Esophagus squamous epithelium (tissue), 5 donors: ENCODE results near the gene MNX1. TPM values are rescaled to one million over a fixed set of nuclear protein-coding genes. Genes with fewer than 3 reads are reported as not detected.
A peak's percentile ranks its signal among the peaks of the same experiment; 100 is the strongest.

Source experiments
- DNase-seq: peaks from one replicate; lab custom pipeline; 2025; lab: John Stamatoyannopoulos, UW
- H3K27ac ChIP-seq, 4 donors: fragments of 200-600 bp; sonication (generic); one replicate each; pipeline ENCODE4 v1.5.1; 2016 to 2019; ENCODE audit warnings: mild to moderate bottlenecking in 1 of 4
- H3K27me3 ChIP-seq, 4 donors: fragments of 200-600 bp; sonication (generic); 1 replicate in 3 of 4; 2 replicates in 1 of 4; pipeline versions ENCODE4 v1.5.1 to v1.6.0; 2017 to 2021; ENCODE audit warnings: antibody characterized with exemption in 1 of 4
- H3K36me3 ChIP-seq, 3 donors: fragments of 200-600 bp; sonication (generic); one replicate each; pipeline ENCODE4 v1.5.1; 2016 to 2019
- H3K4me1 ChIP-seq, 3 donors: fragments of 200-600 bp; sonication (generic); one replicate each; pipeline ENCODE4 v1.5.1; 2017 to 2019
- H3K4me3 ChIP-seq, 4 donors: fragments of 200-600 bp; sonication (generic); 1 replicate in 3 of 4; 2 replicates in 1 of 4; pipeline ENCODE4 v1.5.1; 2016 to 2019; ENCODE audit warnings: mild to moderate bottlenecking in 2 of 4, moderate library complexity in 1 of 4
- H3K9me3 ChIP-seq, 3 donors: fragments of 200-600 bp; sonication (generic); one replicate each; pipeline ENCODE4 v1.5.1; 2016 to 2019
- POLR2A ChIP-seq, 4 donors: fragments of 450-650 bp; IDR thresholded peaks; one replicate each; pipeline ENCODE4 v1.6.1; 2017; ENCODE audit warnings: antibody characterized with exemption in 4 of 4, mild to moderate bottlenecking in 4 of 4, moderate library complexity in 3 of 4
- WGBS, 2 donors: methylation state at CpG; one replicate each; pipeline ENCODE4 v1.1.5; 2018; 5-methylcytosine and 5-hydroxymethylcytosine counted together
- intact Hi-C: fragments of 100-400 bp; cut with DNase I; formaldehyde crosslinking; loops from one replicate; pipeline ENCODE4 v1.15.0; 2022
- total RNA-seq, 4 donors: library from RNA; depleted of rRNA; stranded (reverse); fragments of >200 nt; gene quantifications; one replicate each; pipeline ENCODE4 v1.1.0, GENCODE V29; 2016
- TF ChIP-seq, protein P1 (sequence below), 6 experiments: fragments of 450-650 bp in 4 of 6; fragments of 200-600 bp in 2 of 6; sonication (generic) in 2 of 6; IDR thresholded peaks; one replicate each; pipeline ENCODE4 v1.5.1; 2016 to 2019; ENCODE audit warnings: antibody characterized with exemption in 6 of 6, mild to moderate bottlenecking in 4 of 6, moderate library complexity in 4 of 6
- donor health status: DM: yes; HTN: yes; CAD: no.

Gene MNX1
- total RNA-seq, 4 donors from 2014 or later: 0.47 to 1.1 TPM; not detected in 2

DNA sequence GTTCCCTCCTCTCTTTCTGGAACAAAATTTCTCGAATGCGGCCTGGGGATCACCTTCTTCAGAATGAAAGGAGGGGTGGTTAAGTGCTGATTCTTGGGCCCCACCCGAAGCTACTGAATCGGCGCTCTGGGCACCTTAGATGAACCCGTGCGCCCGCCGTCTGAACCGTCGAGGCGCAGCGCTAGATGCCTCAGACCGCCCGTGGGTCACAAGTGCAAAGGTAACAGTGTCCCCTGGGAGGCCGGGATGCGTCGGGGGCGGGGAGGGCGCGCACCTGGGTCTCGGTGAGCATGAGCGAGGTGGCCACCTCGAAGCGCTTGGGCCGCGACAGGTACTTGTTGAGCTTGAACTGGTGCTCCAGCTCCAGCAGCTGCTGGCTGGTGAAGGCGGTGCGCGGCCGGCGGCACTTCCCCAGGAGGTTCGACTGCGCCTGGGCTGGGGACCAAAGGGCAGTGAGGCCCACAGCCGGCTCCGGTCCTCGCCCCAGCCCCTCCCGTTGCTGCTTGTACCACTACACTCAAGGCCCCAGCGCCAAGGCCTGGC lies 4.2 kb downstream of the MNX1 start:
- TF ChIP-seq POLR2A (IDR thresholded peaks at IDR 0.05): no peak
- TF ChIP-seq, protein P1, sequence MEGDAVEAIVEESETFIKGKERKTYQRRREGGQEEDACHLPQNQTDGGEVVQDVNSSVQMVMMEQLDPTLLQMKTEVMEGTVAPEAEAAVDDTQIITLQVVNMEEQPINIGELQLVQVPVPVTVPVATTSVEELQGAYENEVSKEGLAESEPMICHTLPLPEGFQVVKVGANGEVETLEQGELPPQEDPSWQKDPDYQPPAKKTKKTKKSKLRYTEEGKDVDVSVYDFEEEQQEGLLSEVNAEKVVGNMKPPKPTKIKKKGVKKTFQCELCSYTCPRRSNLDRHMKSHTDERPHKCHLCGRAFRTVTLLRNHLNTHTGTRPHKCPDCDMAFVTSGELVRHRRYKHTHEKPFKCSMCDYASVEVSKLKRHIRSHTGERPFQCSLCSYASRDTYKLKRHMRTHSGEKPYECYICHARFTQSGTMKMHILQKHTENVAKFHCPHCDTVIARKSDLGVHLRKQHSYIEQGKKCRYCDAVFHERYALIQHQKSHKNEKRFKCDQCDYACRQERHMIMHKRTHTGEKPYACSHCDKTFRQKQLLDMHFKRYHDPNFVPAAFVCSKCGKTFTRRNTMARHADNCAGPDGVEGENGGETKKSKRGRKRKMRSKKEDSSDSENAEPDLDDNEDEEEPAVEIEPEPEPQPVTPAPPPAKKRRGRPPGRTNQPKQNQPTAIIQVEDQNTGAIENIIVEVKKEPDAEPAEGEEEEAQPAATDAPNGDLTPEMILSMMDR (IDR thresholded peaks at IDR 0.05): no peak
- WGBS, 2 donors: 21 to 24% methylated on average over 9 to 21 of the region's 39 CpGs
- Histone ChIP-seq H3K36me3 (no peaks in the 10 kb centered on the region), H3K27me3 (peaks cover 35 to 98% (median 61%) of the 10 kb centered on the region in 4 donors), H3K4me1 (peaks cover 19 to 70% (median 38%) of the 10 kb centered on the region in 3 donors), H3K9me3 (no peaks in the 10 kb centered on the region), H3K4me3 (no peak overlapping the region), H3K27ac (no peak overlapping the region)
- intact Hi-C loops: no loop called here
- no peak for DNase-seq

DNA sequence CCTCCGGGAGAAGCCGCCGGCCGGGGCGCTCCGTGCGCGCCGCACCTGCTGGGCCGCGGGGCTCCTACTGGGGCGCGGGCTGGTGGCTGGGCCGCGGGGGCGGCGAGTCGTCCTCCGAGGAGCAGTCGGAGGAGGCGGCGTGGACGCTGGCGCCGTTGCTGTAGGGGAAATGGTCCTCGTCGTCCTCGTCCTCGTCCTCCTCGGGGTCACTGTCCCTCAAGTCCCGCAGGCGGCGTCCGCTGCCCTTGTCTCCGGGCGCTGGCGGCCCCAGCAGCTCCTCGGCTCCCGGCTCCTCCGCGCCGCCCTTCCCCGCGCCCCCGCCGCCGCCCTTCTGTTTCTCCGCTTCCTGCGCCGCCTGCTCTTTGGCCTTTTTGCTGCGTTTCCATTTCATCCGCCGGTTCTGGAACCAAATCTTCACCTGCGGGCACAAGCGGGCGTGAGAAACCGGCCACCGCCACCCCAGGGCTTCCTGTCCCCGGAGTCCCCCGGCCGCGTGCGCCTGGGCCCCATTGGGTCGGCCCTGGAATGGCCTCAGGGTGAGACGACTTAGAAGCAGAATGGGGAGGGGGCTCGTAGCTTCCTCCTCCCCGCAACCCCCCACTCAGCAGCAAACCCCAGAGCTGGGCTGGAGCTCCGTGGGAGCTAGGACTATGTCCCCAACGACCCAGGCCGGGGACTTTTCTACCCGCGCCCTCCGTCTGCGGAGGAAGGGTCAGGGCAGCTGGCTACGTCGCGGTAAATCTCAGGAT lies 4.8 kb downstream of the MNX1 start:
- DNase-seq: no peak
- Histone ChIP-seq H3K4me1 (peaks cover 18 to 68% (median 32%) of the 10 kb centered on the region in 3 donors), H3K36me3 (no peaks in the 10 kb centered on the region), H3K9me3 (no peaks in the 10 kb centered on the region), H3K27ac (no peak overlapping the region), H3K27me3 (peaks cover 28 to 98% (median 64%) of the 10 kb centered on the region in 4 donors), H3K4me3 (peak overlapping the region in 2 of 4 donors; percentile 21 to 36)
- 6 to 35% methylated on average over 16 to 30 of the region's 77 CpGs for WGBS, 2 donors
- TF ChIP-seq, protein P1 (IDR thresholded peaks at IDR 0.05): no peak
- intact Hi-C loops: no loop called here

DNA sequence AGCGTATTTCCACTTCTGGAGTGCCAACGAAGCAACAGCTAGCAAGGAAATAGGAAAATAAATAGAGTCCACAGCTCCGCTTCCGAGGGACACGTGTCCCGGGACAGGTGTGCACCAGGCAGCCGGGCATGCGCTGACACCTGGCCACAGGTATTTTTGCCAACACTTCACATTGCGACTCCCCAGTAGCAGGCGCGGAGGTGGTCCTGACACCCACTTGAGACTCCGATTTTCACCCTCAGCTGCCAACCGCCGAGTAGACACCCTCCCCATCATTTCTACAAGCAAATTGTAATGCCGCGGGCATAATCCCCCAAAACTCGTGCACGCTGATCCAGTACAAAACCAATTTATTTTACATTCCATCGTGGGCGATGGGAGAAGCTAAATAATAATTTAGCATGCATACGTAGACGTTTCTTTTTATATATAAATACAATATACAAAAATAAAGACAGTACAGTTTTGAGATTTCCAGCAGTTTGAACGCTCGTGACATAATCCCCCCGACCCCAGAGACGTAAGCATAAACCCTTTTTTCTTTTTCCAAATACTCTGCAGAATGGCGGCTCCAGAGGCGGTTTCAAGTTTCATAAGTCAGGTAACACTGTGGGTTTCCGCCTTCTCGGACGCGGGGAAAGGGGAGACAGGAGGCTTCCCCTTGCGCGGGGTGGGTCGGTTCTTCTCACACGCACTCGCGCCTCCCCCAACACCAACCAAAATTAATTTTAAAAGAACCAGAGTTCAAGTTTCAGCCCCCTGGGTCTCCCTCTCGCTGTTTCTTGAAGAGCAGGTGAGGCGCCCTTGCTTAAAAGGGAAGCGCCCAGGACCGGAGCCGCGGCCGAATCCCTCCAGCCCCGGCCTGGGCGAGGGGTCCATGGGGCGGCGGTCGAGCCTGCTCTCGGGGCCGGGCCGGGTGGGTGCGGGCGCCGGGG lies 5.7 kb downstream of the MNX1 start:
- peak overlapping the region in 2 of 4 donors; percentile 21 to 36 for H3K4me3 ChIP-seq
- H3K9me3 ChIP-seq: no peaks in the 10 kb centered on the region
- no peak overlapping the region for H3K27ac ChIP-seq

DNA sequence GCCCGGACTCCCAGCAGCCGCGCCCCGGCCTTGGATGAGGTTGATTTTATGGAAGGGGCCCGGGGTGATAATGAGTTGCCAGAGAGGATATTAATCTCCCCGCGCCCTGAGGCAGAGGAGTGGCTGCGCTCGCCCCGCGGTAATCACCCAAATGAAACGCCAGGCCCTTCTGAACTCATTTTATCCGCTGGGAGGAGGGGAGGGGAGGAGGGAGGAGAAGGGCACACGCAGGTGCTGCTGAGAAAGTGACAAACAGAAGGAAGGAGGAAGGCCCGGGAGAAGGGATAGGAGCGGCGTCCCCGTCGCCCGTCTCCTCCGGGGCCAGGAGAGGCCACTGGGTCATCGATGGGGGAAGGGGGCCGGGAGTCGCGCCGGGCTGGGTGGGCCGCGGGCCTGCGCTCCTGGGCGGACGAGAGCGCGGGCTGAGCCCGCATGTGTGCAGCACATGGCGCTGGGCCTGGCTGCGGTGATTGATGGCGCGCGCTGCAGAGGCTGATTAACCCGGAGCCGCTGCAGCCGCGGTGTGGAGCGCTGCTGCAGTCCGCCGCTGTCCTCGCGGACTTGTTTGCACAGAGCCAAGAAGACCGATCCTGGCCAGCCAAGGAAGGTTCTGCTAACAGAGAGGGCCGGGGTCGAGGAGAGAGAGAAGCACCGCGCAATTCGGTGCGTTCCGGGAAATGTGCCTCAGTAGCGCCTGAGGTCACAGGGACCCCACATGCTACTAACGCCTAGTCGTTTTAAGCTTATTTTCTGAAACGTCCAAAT lies 6.5 kb downstream of the MNX1 start:
- Histone ChIP-seq H3K9me3 (no peaks in the 10 kb centered on the region), H3K4me3 (peak overlapping the region in 2 of 4 donors; percentile 26 to 36), H3K36me3 (no peaks in the 10 kb centered on the region), H3K27me3 (peaks cover 26 to 100% (median 62%) of the 10 kb centered on the region in 4 donors), H3K4me1 (peaks cover 15 to 71% (median 42%) of the 10 kb centered on the region in 3 donors), H3K27ac (no peak overlapping the region)
- WGBS, 2 donors: 12 to 20% methylated on average over 28 to 38 of the region's 60 CpGs
- intact Hi-C loops: no loop called here
- TF ChIP-seq POLR2A (IDR thresholded peaks at IDR 0.05): no peak
- TF ChIP-seq, protein P1 (IDR thresholded peaks at IDR 0.05): no peak
- no peak for DNase-seq

More for the DNA sequence above, 5.7 kb downstream of the MNX1 start:
- no peak for DNase-seq
- H3K36me3 ChIP-seq: no peaks in the 10 kb centered on the region
- H3K27me3 ChIP-seq: peaks cover 31 to 100% (median 65%) of the 10 kb centered on the region in 4 donors
- peaks cover 21 to 70% (median 34%) of the 10 kb centered on the region in 3 donors for H3K4me1 ChIP-seq
- intact Hi-C loops: no loop called here
- WGBS, 2 donors: 7 to 22% methylated on average over 36 to 38 of the region's 56 CpGs
- TF ChIP-seq, protein P1 (IDR thresholded peaks at IDR 0.05): no peak
- no peak for TF ChIP-seq POLR2A (IDR thresholded peaks at IDR 0.05)
